ENCODE data around the gene SYCP2.

The SYCP2 gene

DNA sequence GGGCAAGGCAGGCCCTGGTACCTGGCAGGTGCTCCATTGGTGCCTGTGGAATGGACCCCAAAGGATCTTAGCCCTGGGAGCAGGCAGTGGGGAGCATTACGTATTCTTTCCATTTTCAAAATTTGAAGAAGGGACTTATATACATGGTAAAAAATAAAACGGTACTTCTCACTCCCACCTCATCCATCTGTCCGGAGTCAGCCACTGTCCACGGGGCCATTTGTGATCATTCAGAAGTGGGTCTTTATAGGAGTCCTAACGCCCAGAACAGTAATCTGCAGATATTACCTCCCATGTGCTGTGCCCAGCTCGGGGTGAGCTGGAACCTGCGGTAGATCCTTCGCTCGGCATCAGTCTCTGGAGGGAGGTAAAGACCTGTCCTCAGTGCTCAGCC lies 110.4 kb downstream of the SYCP2 start:
- DNase-seq (ENCODE audit: low read depth, low spot score) = no peak

DNA sequence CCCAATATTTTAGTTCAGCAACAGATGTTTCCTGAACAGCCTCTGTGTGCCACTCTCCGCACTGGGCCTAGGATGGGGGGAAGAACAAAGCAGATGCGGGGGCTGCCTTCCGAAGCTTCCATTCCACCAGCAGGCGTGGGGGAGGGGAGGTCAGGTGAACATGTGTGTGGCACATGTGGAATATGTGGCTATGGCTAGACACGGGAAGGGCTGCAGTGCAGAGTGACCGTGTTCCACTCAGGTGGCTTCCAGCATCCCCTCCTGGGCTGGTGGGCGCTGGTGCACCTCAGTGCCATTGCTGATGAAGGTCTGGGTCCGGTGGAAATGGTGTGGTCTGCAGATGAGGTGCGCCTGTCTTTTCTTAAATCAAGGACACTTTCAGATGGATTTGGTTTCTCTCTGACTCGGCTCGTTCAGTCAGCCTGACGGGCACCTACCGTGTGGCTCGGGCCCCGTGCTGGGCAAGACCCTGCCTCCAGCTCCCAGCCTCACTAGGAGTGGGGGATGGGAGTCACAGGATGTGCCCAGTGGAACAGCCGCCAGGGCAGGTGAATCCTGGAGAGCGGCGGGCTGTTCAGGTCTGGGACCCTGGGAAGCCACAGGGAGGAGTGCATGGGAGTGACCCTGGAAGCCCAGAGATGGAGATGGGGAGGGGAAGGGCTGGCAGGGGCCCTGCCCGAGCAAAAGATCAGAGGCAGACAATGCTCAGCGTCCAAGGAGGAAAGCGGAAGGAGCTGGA lies 111.0 kb downstream of the SYCP2 start:
- DNase-seq (ENCODE audit: low read depth, low spot score) = no peak

DNA sequence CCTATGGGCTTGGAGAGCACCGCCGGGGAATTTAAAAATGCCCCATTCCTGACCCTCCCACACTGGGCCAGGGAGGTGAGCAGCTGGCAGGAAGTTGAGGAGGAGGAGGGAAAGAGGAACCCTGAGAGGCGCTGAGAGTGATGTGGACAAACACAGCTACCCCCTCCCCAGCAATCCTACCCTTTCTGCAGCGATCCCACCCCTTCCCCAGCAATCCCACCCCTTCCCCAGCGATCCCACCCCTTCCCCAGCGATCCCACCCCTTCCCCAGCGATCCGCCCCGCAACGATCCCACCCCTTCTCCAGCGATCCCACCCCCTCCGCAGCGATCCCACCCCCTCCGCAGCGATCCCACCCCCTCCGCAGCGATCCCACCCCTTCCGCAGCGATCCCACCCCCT lies 111.6 kb downstream of the SYCP2 start:
- no peak for DNase-seq (ENCODE audit: low read depth, low spot score)

DNA sequence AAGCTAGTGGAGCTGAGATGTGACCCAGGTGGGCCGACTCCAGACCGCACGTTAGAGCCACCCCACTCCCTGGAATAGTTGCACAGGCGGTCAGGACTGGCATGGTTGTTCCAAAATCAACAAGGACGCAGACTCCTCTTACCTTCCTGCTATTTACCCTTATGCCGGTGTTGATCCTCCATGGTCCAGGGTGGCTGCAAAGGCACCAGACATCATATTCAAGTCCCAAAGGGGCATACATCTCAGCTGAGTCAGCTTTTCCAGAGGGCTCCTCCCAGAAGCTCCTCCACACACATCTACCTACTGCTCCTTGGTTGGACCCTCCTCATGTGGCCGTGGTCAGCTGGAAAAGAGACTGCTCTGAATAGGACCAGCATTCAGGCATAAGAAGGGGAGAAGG lies 112.2 kb downstream of the SYCP2 start:
- DNase-seq (ENCODE audit: low read depth, low spot score) = no peak

DNA sequence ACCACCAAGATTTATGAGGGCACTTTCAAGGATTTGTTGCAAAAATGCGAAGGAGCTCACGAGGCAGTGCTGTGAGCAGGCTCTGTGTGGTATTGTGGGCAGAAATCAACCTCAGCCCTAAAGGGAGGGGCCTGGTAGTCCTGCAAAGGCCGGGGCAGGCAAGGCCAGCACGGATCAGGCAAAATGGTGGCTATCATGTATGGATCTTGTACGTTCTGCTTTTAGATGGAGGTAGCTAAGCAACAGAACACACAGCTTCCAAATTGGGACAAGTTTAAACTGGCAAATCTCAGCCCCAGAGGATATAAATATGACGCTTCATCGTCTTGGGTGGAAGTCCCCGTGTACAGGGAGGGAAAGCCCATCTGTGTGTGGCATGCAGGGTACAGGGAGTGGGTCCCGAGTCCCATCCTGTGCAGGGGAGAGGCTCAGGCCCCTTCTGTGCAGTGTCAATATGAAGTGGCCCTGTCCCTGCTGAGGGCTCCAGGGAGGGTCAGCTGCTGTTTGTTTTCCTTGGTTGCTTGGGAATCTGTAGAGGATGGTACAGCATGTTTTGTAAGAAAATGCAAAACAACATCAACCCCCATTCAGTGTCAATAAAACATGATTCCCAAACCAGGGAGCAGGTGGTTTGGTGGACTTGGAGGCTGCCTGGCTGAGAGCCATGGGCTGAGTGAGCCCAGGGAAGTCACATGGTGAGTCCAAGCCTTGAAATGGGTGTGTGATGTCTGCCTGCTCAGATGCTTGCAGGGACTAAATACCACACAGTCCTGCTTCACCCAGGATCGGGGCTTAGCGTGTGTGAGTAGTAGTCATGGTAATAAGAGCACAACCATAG lies 113.0 kb downstream of the SYCP2 start:
- no peak for DNase-seq (ENCODE audit: low read depth, low spot score)

DNA sequence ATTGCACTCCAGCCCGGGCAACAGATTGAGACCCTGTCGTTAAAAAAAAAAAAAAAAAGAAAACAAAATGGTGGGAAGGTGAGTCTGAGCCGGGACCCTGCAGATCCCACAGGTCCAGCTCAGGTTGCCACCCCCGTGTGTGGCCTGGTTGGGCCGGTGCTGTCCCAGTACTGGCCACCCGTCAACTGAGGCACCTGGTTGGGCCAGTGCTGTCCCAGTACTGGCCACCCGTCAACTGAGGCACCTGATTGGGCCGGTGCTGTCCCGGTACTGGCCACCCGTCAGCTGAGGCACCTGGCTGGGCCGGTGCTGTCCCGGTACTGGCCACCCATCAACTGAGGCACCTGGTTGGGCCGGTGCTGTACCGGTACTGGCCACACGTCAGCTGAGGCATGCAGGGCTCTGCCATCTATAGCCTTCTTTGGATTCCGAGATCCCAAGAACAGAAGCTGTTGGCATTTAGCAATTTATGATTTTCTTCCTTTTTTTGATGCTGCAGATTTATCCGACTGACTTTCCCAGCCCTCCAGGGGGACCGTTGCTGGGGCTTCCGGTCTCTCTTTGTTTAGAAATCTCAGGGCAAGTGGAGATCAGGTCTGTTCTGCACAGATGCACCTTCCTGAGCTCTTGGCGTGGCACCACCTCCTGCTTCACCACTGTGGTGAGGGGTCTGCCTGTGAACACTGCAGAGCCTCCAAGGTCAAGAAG lies 113.8 kb downstream of the SYCP2 start:
- DNase-seq (ENCODE audit: low read depth, low spot score) = no peak

DNA sequence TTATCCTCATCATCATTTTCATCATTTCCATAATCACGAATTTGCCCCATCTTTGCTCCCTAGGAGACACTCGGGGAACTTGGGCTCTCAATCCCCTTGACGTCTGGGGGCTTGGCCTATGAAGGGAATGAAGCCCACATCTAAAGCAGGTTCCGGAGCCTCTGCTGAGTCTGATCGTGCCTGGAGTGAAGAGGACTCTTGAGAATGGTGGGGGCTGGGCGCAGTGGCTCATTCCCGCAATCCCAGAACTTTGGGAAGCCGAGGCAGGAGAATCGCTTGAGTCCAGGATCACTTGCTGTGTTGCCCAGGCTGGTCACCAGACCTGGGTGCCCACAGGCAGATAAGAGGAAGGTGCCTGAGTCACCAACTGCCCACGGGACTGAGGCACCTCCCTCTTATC lies 114.5 kb downstream of the SYCP2 start:
- no peak for DNase-seq (ENCODE audit: low read depth, low spot score)

DNA sequence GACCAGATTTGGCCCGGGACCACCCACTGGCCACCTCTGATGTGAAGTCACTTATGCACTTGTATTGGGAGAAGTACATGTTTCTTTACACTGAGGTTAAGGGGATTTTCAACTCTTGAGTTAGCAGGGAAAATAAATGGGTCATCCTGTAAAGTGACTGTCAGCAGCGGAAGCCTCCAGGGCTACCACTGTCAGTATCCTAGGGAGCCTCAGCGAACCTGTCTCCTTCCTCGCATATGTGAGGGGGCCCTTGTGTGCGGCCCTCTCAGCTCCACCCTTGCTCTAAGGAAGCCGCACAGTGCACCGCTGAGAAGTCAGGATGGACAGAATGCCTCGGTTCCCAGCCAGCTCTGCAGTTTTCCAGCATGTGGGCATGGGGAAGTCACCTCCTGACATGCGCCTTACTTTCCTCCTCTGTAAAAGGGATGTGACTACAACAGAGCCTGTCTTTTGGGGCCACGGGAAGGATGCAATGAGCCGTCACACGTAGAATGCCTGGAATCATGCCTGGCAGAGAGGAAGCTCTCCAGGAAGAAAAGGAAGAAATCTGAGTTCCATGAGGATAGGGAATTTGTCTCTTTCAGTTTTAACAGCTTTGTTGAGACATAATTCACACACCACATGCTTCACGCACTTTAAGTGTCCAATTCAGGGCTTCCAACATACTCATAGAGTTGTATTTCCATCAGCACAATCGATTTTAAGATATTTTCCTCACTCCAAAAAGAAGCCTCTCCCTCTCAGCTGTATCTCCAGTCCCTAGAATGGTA lies 115.4 kb downstream of the SYCP2 start:
- DNase-seq (ENCODE audit: low read depth, low spot score) = no peak

DNA sequence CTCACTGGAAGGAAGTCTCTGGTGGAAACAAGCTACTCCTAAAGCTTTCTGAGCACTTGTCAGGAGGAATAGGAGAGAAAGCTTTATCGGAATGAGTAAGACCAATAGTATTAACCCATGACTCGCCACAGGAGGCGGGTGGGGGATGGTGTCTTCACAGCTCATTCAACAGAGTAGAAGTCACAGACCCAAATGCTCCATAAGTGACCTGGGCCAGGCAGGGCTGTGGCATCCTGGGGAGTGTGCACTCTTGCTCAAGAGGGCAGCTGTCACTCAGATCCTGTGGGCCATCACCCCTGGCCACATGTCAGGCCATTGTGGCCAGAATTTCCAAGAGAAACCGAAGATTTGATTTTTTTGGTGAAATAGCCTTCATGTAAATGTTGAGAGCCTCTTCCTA lies 116.0 kb downstream of the SYCP2 start:
- no peak for DNase-seq (ENCODE audit: low read depth, low spot score)

DNA sequence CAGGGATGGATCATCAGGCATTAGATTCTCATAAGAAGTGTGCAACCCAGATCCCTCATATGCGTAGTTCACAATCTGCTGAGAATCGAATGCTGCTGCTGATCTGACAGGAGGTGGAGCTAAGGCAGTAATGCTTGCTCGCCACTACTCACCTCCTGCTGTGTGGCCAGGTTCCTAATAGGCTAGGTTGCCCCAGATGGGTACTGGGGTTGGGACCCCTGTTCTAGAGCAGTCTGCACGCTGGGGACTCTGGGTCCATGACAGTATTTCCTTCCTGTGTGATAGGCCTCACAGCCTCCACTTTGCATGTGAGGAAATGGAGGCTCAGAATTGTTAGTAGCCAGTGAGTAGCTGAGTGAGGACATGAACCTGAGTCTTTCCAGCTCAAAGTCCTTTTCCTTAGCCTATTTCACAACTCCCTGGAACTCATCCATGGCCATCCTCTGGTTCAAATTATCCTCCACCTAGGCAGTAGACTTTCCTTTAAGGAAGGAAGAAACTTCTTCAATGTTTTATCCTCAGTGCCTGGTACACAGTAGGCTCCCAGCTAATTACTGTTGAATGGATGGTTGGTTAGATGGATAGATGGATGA lies 117.2 kb downstream of the SYCP2 start:
- no peak for DNase-seq (ENCODE audit: low read depth, low spot score)

DNA sequence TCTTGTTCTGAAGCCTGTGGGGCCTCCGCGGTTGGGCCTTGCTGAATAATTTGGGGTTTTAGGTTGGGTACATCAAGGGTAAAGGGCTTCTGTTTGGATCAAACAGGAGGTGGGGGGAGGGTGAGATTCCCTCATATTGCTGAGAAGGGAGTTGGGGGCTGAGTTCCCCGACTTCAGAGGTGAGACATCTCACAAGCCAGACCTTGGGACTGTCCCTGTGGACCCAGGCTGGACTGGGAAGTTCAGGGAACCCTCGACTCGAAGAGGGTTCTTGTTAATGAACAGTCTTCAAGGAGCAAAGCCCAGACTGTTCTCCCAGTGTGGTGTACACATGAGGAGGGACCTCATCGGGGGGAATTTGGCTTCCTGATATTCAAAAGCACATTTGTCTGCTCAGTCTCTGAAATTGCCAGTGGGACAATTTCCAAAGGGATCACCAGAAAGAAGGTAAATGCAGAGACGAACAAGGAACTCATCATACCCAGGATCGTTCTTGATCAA lies 118.5 kb downstream of the SYCP2 start:
- no peak for DNase-seq (ENCODE audit: low read depth, low spot score)

DNA sequence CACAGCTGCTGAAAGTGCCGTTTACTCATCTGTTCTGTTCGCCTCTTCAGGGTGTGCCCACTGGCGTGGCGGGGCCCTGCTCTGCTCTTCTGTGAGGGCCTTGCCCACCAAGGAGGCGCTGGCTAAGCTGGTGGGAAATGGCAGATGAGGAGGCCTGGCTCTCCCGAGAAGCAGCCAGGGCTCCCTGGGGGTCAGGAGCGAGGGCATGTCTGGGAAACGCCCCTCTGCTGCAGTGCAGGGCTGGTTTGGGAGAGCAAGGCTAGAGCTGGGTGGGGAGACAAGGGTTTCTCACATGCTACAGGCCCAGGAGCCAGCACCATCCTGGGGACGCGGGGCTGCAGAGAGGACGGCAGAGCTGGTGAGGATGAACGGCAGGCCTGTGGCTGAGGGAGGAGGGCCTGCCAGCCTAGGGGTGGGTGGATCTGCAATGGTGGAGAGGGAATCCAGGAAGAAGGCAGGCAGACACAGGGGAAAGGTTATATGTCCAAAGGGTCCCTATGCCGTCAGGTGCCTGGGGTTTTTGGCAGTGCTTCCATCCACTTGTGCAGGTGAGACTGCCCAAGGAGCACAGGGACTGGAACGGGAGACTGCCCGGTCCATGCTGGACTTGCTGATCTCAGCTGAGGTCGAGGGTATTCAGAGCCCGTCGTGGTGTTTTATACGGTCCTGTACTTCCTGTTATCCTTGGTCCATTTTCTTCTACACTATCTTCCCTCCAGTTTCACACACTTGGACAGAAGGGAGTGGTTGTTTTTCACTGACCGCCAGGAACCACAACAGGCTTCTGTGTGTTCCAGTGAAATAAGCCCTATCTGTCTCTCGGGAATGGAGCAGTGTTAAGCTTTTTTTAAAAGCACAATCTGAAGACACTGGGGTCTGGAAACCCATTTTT lies 119.2 kb downstream of the SYCP2 start:
- no peak for DNase-seq (ENCODE audit: low read depth, low spot score)
